Naive thymus-derived CD4-positive, alpha-beta T cell (primary cell): ENCODE results near the gene LRRC8E. TPM values are rescaled to one million over a fixed set of nuclear protein-coding genes. Genes with fewer than 3 reads are reported as not detected.
A peak's percentile ranks its signal among the peaks of the same experiment; 100 is the strongest.
"Not testable (repeated sequence)": the region's sequence is repeated elsewhere in the genome, so short reads cannot be mapped to it uniquely, and the experiment has no call there.

Source experiments
- ATAC-seq: fragments of 150-1000 bp; cut with Tn5 transposase; 2 replicates; pipeline ENCODE4 v1.10.0; 2021; ENCODE audit warnings: mild to moderate bottlenecking, moderate library complexity
- CTCF ChIA-PET: fragments of 350-600 bp; sonication (Branson Sonifier 250); formaldehyde crosslinking; loops from one replicate; lab custom pipeline; 2021; ENCODE audit warnings: antibody characterized with exemption; lab: Charles Lee
- POLR2A ChIA-PET: fragments of 350-600 bp; sonication (Branson Sonifier 250); formaldehyde crosslinking; loops from one replicate; lab custom pipeline; 2021; ENCODE audit warnings: antibody characterized with exemption, inconsistent platforms; lab: Charles Lee
- DNase-seq, 9 donors: peaks; one replicate each; pipeline versions ENCODE4 v3.0.0 to v3.0.0-alpha.2; 2020 to 2022; ENCODE audit warnings: mixed read lengths in 1 of 9
- H3K27ac ChIP-seq: one replicate; pipeline ENCODE4 v1.7.0; 2013; ENCODE audit warnings: mild to moderate bottlenecking, low read depth, low read length, moderate library complexity
- H3K27me3 ChIP-seq, 2 donors: one replicate each; pipeline ENCODE4 v1.7.0; 2013; ENCODE audit warnings: low read length in 2 of 2, mild to moderate bottlenecking in 2 of 2, moderate library complexity in 2 of 2; ENCODE audit not compliant: control insufficient read depth in 2 of 2, insufficient read depth in 2 of 2
- H3K36me3 ChIP-seq, 3 experiments: 1 replicate in 2 of 3; 2 replicates in 1 of 3; pipeline ENCODE4 v1.7.0; 2013; ENCODE audit warnings: low read length in 3 of 3, mild to moderate bottlenecking in 3 of 3, moderate library complexity in 1 of 3; ENCODE audit not compliant: insufficient read depth in 3 of 3, control insufficient read depth in 2 of 3
- H3K4me1 ChIP-seq, 2 donors: one replicate each; pipeline ENCODE4 v1.7.0; 2013; ENCODE audit warnings: low read length in 2 of 2, mild to moderate bottlenecking in 2 of 2, moderate library complexity in 1 of 2; ENCODE audit not compliant: control insufficient read depth in 2 of 2, insufficient read depth in 2 of 2
- H3K4me3 ChIP-seq: 2 replicates; pipeline ENCODE4 v1.7.0; 2013; ENCODE audit warnings: mild to moderate bottlenecking, low read length
- H3K9me3 ChIP-seq, 3 experiments: 1 replicate in 2 of 3; 2 replicates in 1 of 3; pipeline ENCODE4 v1.7.0; 2013; ENCODE audit warnings: low read length in 3 of 3; ENCODE audit not compliant: control insufficient read depth in 2 of 3
- H3K27ac Mint-ChIP-seq, 9 donors: one replicate each; pipeline ENCODE4 v1.8.0; 2020 to 2022; ENCODE audit warnings: mixed read lengths in 9 of 9, mild to moderate bottlenecking in 8 of 9, moderate library complexity in 5 of 9, inconsistent platforms in 2 of 9
- H3K27me3 Mint-ChIP-seq, 5 donors: one replicate each; pipeline ENCODE4 v1.8.0; 2021 to 2022; ENCODE audit warnings: mixed read lengths in 5 of 5, mild to moderate bottlenecking in 1 of 5
- H3K36me3 Mint-ChIP-seq, 5 donors: one replicate each; pipeline ENCODE4 v1.8.0; 2020 to 2022; ENCODE audit warnings: mixed read lengths in 5 of 5, mild to moderate bottlenecking in 3 of 5, inconsistent platforms in 1 of 5
- H3K4me1 Mint-ChIP-seq, 7 donors: one replicate each; pipeline ENCODE4 v1.8.0; 2020 to 2022; ENCODE audit warnings: mixed read lengths in 7 of 7, mild to moderate bottlenecking in 3 of 7, inconsistent platforms in 1 of 7
- H3K4me3 Mint-ChIP-seq, 10 donors: one replicate each; pipeline ENCODE4 v1.8.0; 2020 to 2022; ENCODE audit warnings: mild to moderate bottlenecking in 10 of 10, mixed read lengths in 10 of 10, moderate library complexity in 6 of 10, inconsistent platforms in 2 of 10
- H3K9me3 Mint-ChIP-seq, 11 donors: one replicate each; pipeline ENCODE4 v1.8.0; 2020 to 2022; ENCODE audit warnings: mixed read lengths in 11 of 11, mild to moderate bottlenecking in 4 of 11, inconsistent platforms in 1 of 11, moderate library complexity in 1 of 11
- intact Hi-C, 2 donors: fragments of 100-400 bp; cut with micrococcal nuclease; formaldehyde crosslinking; loops; one replicate each; pipeline ENCODE4 v1.15.1; 2023
- polyA plus RNA-seq, 2 donors: library from polyadenylated mRNA; unstranded; fragments of 300-500 nt; fragmentation: Illumina TruSeq; gene quantifications; one replicate each; pipeline ENCODE4 v1.2.3, GENCODE V29; 2021
- total RNA-seq, 6 experiments: library from RNA in 5 of 6; stranded (reverse) in 5 of 6; gene quantifications; 1 replicate in 5 of 6; 2 replicates in 1 of 6; pipeline ENCODE4 v1.2.3 and lab custom pipeline; 2021 to 2026

The LRRC8E gene
- total and polyA plus RNA-seq, 7 experiments from 2014 or later, result 0.24 to 0.53 TPM; not detected in 5

DNA sequence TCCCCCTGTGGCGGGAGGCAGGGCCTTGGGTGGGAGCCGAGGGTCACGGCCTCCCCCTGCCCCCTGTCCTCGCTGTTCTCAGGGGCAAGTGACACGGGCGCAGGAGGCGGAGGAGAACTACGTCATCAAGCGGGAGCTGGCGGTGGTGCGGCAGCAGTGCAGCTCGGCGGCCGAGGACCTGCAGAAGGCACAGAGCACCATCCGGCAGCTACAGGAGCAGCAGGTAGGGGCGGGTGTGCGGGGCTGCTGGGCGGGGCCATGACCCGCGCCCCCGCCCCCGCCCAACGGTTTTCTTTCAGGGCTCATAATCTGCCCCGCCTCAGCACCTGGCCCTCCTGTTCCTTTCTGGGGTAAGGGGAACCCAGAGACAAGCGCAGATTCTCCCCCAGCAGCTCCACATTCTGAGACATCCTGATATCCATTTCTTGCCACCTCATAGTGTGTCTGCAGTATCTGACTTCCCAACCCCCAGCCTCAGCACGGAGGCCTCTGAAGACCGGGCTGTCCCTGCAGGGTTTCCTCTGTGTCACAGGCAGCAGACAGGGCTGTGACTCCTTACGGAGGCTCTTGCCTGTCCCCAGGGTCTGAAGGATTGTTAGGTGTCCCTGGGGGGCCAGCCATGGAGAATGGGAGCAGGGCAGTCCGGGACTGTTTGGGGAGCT lies 30.1 kb upstream of the LRRC8E start:
- Histone ChIP-seq H3K27me3 (no peaks in the 10 kb centered on the region), H3K27ac (no peak overlapping the region), H3K9me3 (no peaks in the 10 kb centered on the region), H3K4me1 (peaks cover 3 to 18% of the 10 kb centered on the region in 2 donors), H3K4me3 (no peak overlapping the region), H3K36me3 (no peaks in the 10 kb centered on the region)
- no peak overlapping the region for H3K27ac Mint-ChIP-seq
- H3K4me1 Mint-ChIP-seq, result peaks cover 0 to 12% (median 3%) of the 10 kb centered on the region in 7 donors
- intact Hi-C loops, result no loop called here
- ChIA-PET CTCF (interaction anchor here (0.7 kb wide), 1 partner anchor 45 kb away, joined by 3 read pairs; the partner anchor contains the start of gene MAP2K7), POLR2A (interaction anchor here (2.5 kb wide), 1 partner anchor 11 kb away, joined by 7 read pairs; no protein-coding TSS in a partner anchor)
- H3K27me3 Mint-ChIP-seq, result peaks cover 0 to 15% (median 0%) of the 10 kb centered on the region in 5 donors
- no peaks in the 10 kb centered on the region for H3K36me3 Mint-ChIP-seq
- ATAC-seq (no peak), DNase-seq (no peak)
- peaks cover 0 to 1% (median 0%) of the 10 kb centered on the region in 11 donors for H3K9me3 Mint-ChIP-seq
- peak overlapping the region in 1 of 10 donors; percentile 16 for H3K4me3 Mint-ChIP-seq

DNA sequence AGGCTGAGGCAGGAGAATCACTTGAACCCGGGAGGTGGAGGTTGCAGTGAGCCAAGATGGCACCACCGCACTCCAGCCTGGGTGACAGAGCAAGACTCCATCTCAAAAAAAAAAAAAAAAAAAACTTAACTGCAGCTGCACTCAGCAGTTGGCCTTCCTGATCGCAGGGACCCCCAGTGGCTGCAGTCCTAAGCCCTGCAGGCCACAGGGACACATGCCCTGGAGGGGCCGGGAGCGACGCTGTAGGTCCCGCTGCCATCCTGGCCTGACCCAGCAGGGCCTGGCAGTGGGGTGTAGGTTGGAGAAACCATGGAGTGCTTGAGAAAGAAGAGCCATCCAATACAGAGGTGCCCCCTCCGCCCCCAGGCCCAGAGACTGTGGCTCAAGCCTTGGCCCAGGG lies 29.2 kb upstream of the LRRC8E start:
- H3K9me3 Mint-ChIP-seq, DNase-seq, H3K27me3 ChIP-seq, ATAC-seq, H3K36me3 Mint-ChIP-seq, H3K27ac Mint-ChIP-seq, intact Hi-C loops, H3K4me3 Mint-ChIP-seq, H3K9me3 ChIP-seq, H3K36me3 ChIP-seq, H3K4me3 ChIP-seq, H3K27ac ChIP-seq: not testable (repeated sequence)
- Mint-ChIP-seq H3K27me3 (peaks cover 0 to 22% (median 0%) of the 10 kb centered on the region in 5 donors), H3K4me1 (peaks cover 0 to 11% (median 0%) of the 10 kb centered on the region in 7 donors)
- peaks cover 0 to 16% of the 10 kb centered on the region in 2 donors for H3K4me1 ChIP-seq
- ChIA-PET POLR2A (interaction anchor here (0.6 to 2.5 kb wide), 2 partner anchors 10 to 218 kb away, joined by 3 to 7 read pairs; no protein-coding TSS in a partner anchor), CTCF (interaction anchor here (0.5 kb wide), 1 partner anchor 165 kb away, joined by 3 read pairs; no protein-coding TSS in a partner anchor)

DNA sequence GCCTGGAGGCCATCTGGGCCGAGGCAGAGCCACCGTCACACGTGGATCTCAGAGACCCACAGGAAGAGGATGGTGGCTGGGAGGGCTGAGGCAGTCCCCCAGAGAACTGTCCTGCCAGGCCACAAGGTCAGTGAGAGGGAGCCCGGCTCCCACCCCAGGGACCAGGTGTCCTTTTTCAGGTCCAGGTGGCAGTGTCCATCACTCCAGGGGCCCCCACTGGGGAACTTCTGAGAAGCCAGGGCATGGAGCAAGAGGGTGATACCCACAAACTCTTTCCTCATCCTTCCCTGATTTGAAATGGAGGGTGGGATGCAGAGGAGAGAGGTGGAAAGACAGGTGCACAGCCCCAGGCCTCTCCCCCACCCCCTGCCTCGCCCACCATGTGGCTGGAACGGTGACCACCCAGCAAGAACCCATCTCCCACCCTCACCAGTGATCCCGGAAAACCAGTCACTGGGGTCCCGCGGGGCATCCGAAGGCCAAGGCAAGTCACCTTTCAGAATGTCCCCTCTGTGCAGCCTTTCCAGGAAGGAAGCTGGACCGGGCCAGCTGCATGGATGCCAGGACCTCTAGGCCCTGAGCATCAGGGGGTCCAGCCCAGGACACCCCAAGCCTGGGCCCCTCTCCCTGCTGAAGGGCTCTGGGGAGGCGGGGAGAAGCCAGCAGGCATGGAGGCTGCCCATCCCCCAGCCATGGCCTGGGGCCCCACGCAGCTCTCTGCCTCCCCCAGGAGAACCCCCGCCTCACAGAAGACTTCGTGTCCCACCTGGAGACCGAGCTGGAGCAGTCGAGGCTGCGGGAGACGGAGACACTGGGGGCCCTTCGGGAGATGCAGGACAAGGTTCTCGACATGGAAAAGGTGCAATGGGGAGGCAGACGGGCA lies 28.2 kb upstream of the LRRC8E start:
- no peak overlapping the region for H3K27ac Mint-ChIP-seq
- Histone ChIP-seq H3K27ac (no peak overlapping the region), H3K36me3 (no peaks in the 10 kb centered on the region), H3K4me3 (no peak overlapping the region), H3K4me1 (peaks cover 0 to 16% of the 10 kb centered on the region in 2 donors), H3K9me3 (no peaks in the 10 kb centered on the region), H3K27me3 (no peaks in the 10 kb centered on the region)
- H3K9me3 Mint-ChIP-seq, result peaks cover 0 to 1% (median 0%) of the 10 kb centered on the region in 11 donors
- POLR2A ChIA-PET, result interaction anchor here (0.6 to 1.1 kb wide), 3 partner anchors 43 to 219 kb away, joined by 3 read pairs; partner anchors contain the start of gene MAP2K7
- no peak for ATAC-seq
- H3K27me3 Mint-ChIP-seq, result peaks cover 0 to 29% (median 0%) of the 10 kb centered on the region in 5 donors
- intact Hi-C loops, result no loop called here
- CTCF ChIA-PET, result interaction anchor here (0.6 to 1.7 kb wide), 2 partner anchors 9 to 37 kb away, joined by 3 to 5 read pairs; no protein-coding TSS in a partner anchor
- no peaks in the 10 kb centered on the region for H3K36me3 Mint-ChIP-seq
- no peak for DNase-seq
- peaks cover 2 to 16% (median 4%) of the 10 kb centered on the region in 7 donors for H3K4me1 Mint-ChIP-seq
- no peak overlapping the region for H3K4me3 Mint-ChIP-seq

DNA sequence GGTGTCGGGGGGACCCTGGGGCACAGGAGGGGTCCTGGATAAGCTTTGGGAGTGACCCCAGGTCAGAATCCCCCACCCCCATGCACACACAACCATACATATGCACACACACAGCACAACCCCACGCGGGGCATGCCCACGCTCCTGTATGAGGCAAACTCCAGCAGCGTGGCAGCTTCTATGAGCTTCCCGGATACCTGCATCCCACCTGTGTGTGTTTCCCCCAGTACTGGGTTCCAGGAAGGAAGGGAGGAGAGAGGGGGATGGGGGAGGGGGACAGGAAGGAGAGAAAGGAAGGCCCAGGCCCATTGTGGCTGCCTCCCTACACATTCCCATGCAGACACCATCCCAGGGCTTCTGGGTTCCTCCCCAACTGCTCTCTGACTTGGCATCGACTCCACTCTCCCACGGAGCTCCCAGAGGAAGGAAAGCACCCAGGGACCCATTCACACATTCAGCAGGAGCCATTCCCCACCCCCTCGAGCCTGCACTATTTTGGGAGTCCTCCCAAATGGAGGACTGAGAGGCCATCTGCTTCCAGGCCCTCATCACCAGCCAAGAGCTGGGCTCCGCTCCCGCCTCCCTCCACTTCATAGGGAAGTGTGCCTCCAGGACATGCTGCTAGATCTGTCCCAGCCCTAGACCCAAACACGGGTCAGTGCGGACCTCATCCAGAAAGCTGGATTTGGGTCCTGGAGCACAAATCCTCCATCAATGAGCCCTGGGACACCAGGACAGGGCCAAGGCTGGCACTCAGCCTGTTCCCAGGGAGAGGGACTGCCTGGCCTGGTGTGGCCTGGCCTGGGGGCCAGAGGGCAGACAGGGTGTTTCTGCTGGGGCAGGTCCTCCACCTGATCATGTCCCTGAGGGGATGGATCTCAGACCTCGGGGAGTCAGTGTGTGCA lies 27.3 kb upstream of the LRRC8E start:
- no peak overlapping the region for H3K27ac Mint-ChIP-seq

DNA sequence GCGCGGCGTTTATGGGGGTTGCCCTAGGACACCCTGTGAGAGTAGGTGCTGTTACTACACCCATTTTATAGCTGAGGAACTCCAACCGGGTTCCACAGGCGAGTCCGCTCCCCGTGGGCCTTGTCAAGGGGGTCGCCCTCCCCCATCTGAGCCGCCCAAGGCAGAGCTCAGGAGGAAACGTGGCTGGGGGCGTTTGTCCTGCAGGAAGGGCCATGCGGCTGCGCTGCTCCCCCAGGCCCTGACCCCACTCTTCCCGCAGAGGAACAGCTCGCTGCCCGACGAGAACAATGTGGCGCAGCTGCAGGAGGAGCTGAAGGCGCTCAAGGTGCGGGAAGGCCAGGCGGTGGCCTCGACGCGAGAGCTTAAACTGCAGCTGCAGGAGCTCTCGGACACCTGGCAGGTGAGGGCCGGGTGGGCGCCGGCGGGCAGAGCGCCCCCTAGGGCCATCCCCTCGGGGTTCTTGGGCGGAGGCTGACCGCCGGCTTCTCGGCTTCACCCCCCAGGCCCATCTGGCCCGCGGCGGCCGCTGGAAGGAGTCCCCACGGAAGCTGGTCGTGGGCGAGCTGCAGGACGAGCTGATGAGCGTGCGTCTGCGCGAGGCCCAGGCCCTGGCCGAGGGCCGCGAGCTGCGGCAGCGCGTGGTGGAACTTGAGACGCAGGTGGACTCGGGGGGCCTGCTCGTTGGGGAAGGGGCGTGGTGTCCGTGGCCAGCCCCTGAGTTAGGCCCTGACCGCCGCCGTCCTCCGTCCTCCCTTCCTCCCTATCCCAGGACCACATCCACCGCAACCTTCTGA lies 26.5 kb upstream of the LRRC8E start:
- ChIA-PET POLR2A (interaction anchor here (0.6 to 2.1 kb wide), 6 partner anchors 11 to 793 kb away, joined by 3 to 10 read pairs (median 3); partner anchors contain the start of genes MAP2K7, SNAPC2 and ZNF557), CTCF (interaction anchor here (0.7 to 1.7 kb wide), 3 partner anchors 7 to 38 kb away, joined by 3 to 5 read pairs (median 3); no protein-coding TSS in a partner anchor)
- Mint-ChIP-seq H3K27ac (no peak overlapping the region), H3K4me1 (peaks cover 7 to 23% (median 10%) of the 10 kb centered on the region in 7 donors), H3K4me3 (peak overlapping the region; percentile 23 to 83 (median 64)), H3K36me3 (no peaks in the 10 kb centered on the region), H3K27me3 (peaks cover 0 to 42% (median 0%) of the 10 kb centered on the region in 5 donors), H3K9me3 (peaks cover 0 to 3% (median 0%) of the 10 kb centered on the region in 11 donors)
- DNase-seq, result no peak
- Histone ChIP-seq H3K27ac (no peak overlapping the region), H3K9me3 (no peaks in the 10 kb centered on the region), H3K4me3 (peak overlapping the region; percentile 50), H3K27me3 (no peaks in the 10 kb centered on the region), H3K4me1 (peaks cover 0 to 16% of the 10 kb centered on the region in 2 donors), H3K36me3 (no peaks in the 10 kb centered on the region)
- no peak for ATAC-seq
- intact Hi-C loops, result loop anchor here in 1 of 2 donors (1.0 kb wide), 3 partner anchors 8 to 58 kb away; partner anchors contain the start of gene SNAPC2

More for the DNA sequence above, 27.3 kb upstream of the LRRC8E start:
- intact Hi-C loops, result no loop called here
- H3K36me3 ChIP-seq, result no peaks in the 10 kb centered on the region
- Mint-ChIP-seq H3K36me3 (no peaks in the 10 kb centered on the region), H3K4me1 (peaks cover 7 to 23% (median 10%) of the 10 kb centered on the region in 7 donors), H3K27me3 (peaks cover 0 to 36% (median 0%) of the 10 kb centered on the region in 5 donors), H3K9me3 (peaks cover 0 to 3% (median 0%) of the 10 kb centered on the region in 11 donors), H3K4me3 (peak overlapping the region in 7 of 10 donors; percentile 23 to 74 (median 51))
- H3K27me3 ChIP-seq, result no peaks in the 10 kb centered on the region
- peaks cover 0 to 16% of the 10 kb centered on the region in 2 donors for H3K4me1 ChIP-seq
- no peaks in the 10 kb centered on the region for H3K9me3 ChIP-seq
- POLR2A ChIA-PET, result interaction anchor here (0.6 to 2.1 kb wide), 5 partner anchors 42 to 792 kb away, joined by 3 to 10 read pairs (median 3); partner anchors contain the start of genes MAP2K7, SNAPC2 and ZNF557
- ATAC-seq (no peak), DNase-seq (no peak)
- CTCF ChIA-PET, result interaction anchor here (0.6 to 1.7 kb wide), 4 partner anchors 8 to 39 kb away, joined by 3 to 5 read pairs (median 3); no protein-coding TSS in a partner anchor
- no peak overlapping the region for H3K4me3 ChIP-seq
- H3K27ac ChIP-seq, result no peak overlapping the region
